H9 (cell line): ENCODE data around the gene PTPRN2. TPM values are rescaled to one million over a fixed set of nuclear protein-coding genes. Genes with fewer than 3 reads are reported as not detected.
"Not testable (repeated sequence)": the region's sequence is repeated elsewhere in the genome, so short reads cannot be mapped to it uniquely, and the experiment has no call there.

Experiments
- DNase-seq: peaks from one replicate; pipeline ENCODE4 v3.0.0-alpha.2; 2017
- H2AFZ ChIP-seq: one replicate; pipeline ENCODE4 v1.6.1; 2013; ENCODE audit warnings: mild to moderate bottlenecking, low read length, control low read depth, moderate library complexity
- H2AK5ac ChIP-seq: 2 replicates; pipeline ENCODE4 v1.6.1; 2013; ENCODE audit warnings: low read length, control low read depth, mixed read lengths; ENCODE audit not compliant: insufficient read length
- H2BK120ac ChIP-seq: one replicate; pipeline ENCODE4 v1.6.1; 2013; ENCODE audit warnings: low read depth, mild to moderate bottlenecking, low read length, control low read depth, inconsistent platforms; ENCODE audit not compliant: poor library complexity, severe bottlenecking
- H2BK12ac ChIP-seq: 2 replicates; pipeline ENCODE4 v1.6.1; 2013; ENCODE audit warnings: low read length, control low read depth, mixed read lengths, low read depth; ENCODE audit not compliant: insufficient read length
- H2BK15ac ChIP-seq: 2 replicates; pipeline ENCODE4 v1.6.1; 2013; ENCODE audit warnings: low read depth, low read length, control low read depth
- H2BK20ac ChIP-seq: one replicate; pipeline ENCODE4 v1.6.1; 2013; ENCODE audit warnings: low read depth, mild to moderate bottlenecking, low read length, control low read depth, inconsistent platforms; ENCODE audit not compliant: poor library complexity, severe bottlenecking
- H2BK5ac ChIP-seq: 2 replicates; pipeline ENCODE4 v1.6.1; 2013; ENCODE audit warnings: low read length, control low read depth, mixed read lengths; ENCODE audit not compliant: insufficient read length
- H3K14ac ChIP-seq: 2 replicates; pipeline ENCODE4 v1.6.1; 2013; ENCODE audit warnings: low read length, control low read depth; ENCODE audit not compliant: insufficient read depth
- H3K18ac ChIP-seq: 2 replicates; pipeline ENCODE4 v1.6.1; 2013; ENCODE audit warnings: low read depth, mild to moderate bottlenecking, mixed read lengths, low read length, control low read depth; ENCODE audit not compliant: insufficient read length
- H3K23ac ChIP-seq: 2 replicates; pipeline ENCODE4 v1.6.1; 2013; ENCODE audit warnings: low read length, control low read depth, mixed read lengths, low read depth; ENCODE audit not compliant: insufficient read length
- H3K23me2 ChIP-seq: 2 replicates; pipeline ENCODE4 v1.6.1; 2013; ENCODE audit warnings: low read depth, mild to moderate bottlenecking, mixed read lengths, low read length, control low read depth; ENCODE audit not compliant: insufficient read length, poor library complexity, severe bottlenecking
- H3K27ac ChIP-seq: 2 replicates; pipeline ENCODE4 v1.5.1; 2013; ENCODE audit warnings: low read length, control low read depth, mixed read lengths, low read depth; ENCODE audit not compliant: insufficient read length
- H3K27me3 ChIP-seq: 2 replicates; pipeline ENCODE4 v1.6.1; 2013; ENCODE audit warnings: low read length, control low read depth, inconsistent platforms; ENCODE audit not compliant: insufficient read depth
- H3K4ac ChIP-seq: 2 replicates; pipeline ENCODE4 v1.6.1; 2013; ENCODE audit warnings: low read depth, mild to moderate bottlenecking, control low read depth, inconsistent platforms, low read length, moderate library complexity
- H3K4me1 ChIP-seq: 2 replicates; pipeline ENCODE4 v1.6.1; 2013; ENCODE audit warnings: low read length, control low read depth, inconsistent platforms; ENCODE audit not compliant: insufficient read depth
- H3K4me2 ChIP-seq: 2 replicates; pipeline ENCODE4 v1.6.1; 2013; ENCODE audit warnings: low read length, control low read depth, mixed read lengths; ENCODE audit not compliant: insufficient read length, insufficient read depth
- H3K56ac ChIP-seq: 2 replicates; pipeline ENCODE4 v1.6.1; 2013; ENCODE audit warnings: low read depth, mild to moderate bottlenecking, mixed read lengths, low read length, control low read depth; ENCODE audit not compliant: insufficient read length
- H3K79me1 ChIP-seq: 2 replicates; pipeline ENCODE4 v1.6.1; 2013; ENCODE audit warnings: low read depth, mild to moderate bottlenecking, moderate library complexity, low read length, control low read depth, inconsistent platforms; ENCODE audit not compliant: insufficient read depth, poor library complexity, severe bottlenecking
- H3K79me2 ChIP-seq: 2 replicates; pipeline ENCODE4 v1.6.1; 2013; ENCODE audit warnings: low read length, control low read depth, inconsistent platforms; ENCODE audit not compliant: insufficient read depth
- H3K9ac ChIP-seq: 2 replicates; pipeline ENCODE4 v1.6.1; 2013; ENCODE audit warnings: low read length, control low read depth, mixed read lengths; ENCODE audit not compliant: insufficient read length; ENCODE audit errors: extremely low read depth
- H3K9me3 ChIP-seq: one replicate; pipeline ENCODE4 v1.6.1; 2013; ENCODE audit warnings: low read depth, low read length, inconsistent platforms; ENCODE audit not compliant: control insufficient read depth
- H3T11ph ChIP-seq: one replicate; pipeline ENCODE4 v1.6.1; 2013; ENCODE audit warnings: mild to moderate bottlenecking, low read length, control low read depth, inconsistent platforms
- H4K20me1 ChIP-seq: one replicate; pipeline ENCODE4 v1.6.1; 2013; ENCODE audit not compliant: control insufficient read depth, insufficient read length, insufficient read depth
- H4K5ac ChIP-seq: 2 replicates; pipeline ENCODE4 v1.6.1; 2013; ENCODE audit warnings: low read depth, mild to moderate bottlenecking, mixed read lengths, low read length, control low read depth; ENCODE audit not compliant: insufficient read length
- H4K8ac ChIP-seq: replicated peaks from 2 replicates; pipeline ENCODE4 v1.6.1; 2013; ENCODE audit warnings: low read length, control low read depth, mixed read lengths, low read depth; ENCODE audit not compliant: insufficient read length
- H4K91ac ChIP-seq: 2 replicates; pipeline ENCODE4 v1.6.1; 2013; ENCODE audit warnings: low read depth, mild to moderate bottlenecking, moderate library complexity, mixed read lengths, low read length, control low read depth; ENCODE audit not compliant: insufficient read length
- H3K27ac Mint-ChIP-seq, 3 experiments: 2 replicates in 2 of 3; 3 replicates in 1 of 3; pipeline ENCODE4 v1.8.0; 2020 to 2021; ENCODE audit warnings: mixed read lengths in 3 of 3, mild to moderate bottlenecking in 1 of 3, moderate library complexity in 1 of 3
- H3K27me3 Mint-ChIP-seq: 2 replicates; pipeline ENCODE4 v1.8.0; 2021; ENCODE audit warnings: low read depth, mild to moderate bottlenecking, moderate library complexity, mixed read lengths
- H3K36me3 Mint-ChIP-seq, 3 experiments: 2 replicates in 2 of 3; 3 replicates in 1 of 3; pipeline ENCODE4 v1.8.0; 2020 to 2021; ENCODE audit warnings: low read depth in 3 of 3, mixed read lengths in 3 of 3; ENCODE audit not compliant: insufficient read depth in 1 of 3
- H3K4me1 Mint-ChIP-seq, 2 experiments: 2 replicates each; pipeline ENCODE4 v1.8.0; 2020; ENCODE audit warnings: mixed read lengths in 2 of 2
- H3K4me3 Mint-ChIP-seq, 2 experiments: 2 replicates in 1 of 2; 3 replicates in 1 of 2; pipeline ENCODE4 v1.8.0; 2020 to 2021; ENCODE audit warnings: mild to moderate bottlenecking in 2 of 2, mixed read lengths in 2 of 2, moderate library complexity in 1 of 2
- H3K9me3 Mint-ChIP-seq, 2 experiments: 2 replicates in 1 of 2; 3 replicates in 1 of 2; pipeline ENCODE4 v1.8.0; 2020; ENCODE audit warnings: mild to moderate bottlenecking in 2 of 2, mixed read lengths in 2 of 2, moderate library complexity in 1 of 2
- CTCF ChIP-seq: fragments of 200-600 bp; sonication (generic); conservative IDR thresholded peaks from 3 replicates; pipeline ENCODE4 v1.8.0; 2021; ENCODE audit warnings: antibody characterized with exemption, mild to moderate bottlenecking
- WGBS: extraction: QIAGEN DNeasy Blood & Tissue Kit; methylation state at CpG from one replicate; pipeline ENCODE4 v1.1.7; 2013; ENCODE audit warnings: missing lambda C conversion rate, low lambda C conversion rate, mixed read lengths; ENCODE audit not compliant: insufficient read length; ENCODE audit errors: extremely low coverage; 5-methylcytosine and 5-hydroxymethylcytosine counted together
- total RNA-seq: library from RNA; stranded (reverse); gene quantifications from 2 replicates; pipeline ENCODE4 v1.2.1, GENCODE V29; 2021

PTPRN2 gene
- total RNA-seq, 1 experiment from 2014 or later: 5.2 TPM

DNA sequence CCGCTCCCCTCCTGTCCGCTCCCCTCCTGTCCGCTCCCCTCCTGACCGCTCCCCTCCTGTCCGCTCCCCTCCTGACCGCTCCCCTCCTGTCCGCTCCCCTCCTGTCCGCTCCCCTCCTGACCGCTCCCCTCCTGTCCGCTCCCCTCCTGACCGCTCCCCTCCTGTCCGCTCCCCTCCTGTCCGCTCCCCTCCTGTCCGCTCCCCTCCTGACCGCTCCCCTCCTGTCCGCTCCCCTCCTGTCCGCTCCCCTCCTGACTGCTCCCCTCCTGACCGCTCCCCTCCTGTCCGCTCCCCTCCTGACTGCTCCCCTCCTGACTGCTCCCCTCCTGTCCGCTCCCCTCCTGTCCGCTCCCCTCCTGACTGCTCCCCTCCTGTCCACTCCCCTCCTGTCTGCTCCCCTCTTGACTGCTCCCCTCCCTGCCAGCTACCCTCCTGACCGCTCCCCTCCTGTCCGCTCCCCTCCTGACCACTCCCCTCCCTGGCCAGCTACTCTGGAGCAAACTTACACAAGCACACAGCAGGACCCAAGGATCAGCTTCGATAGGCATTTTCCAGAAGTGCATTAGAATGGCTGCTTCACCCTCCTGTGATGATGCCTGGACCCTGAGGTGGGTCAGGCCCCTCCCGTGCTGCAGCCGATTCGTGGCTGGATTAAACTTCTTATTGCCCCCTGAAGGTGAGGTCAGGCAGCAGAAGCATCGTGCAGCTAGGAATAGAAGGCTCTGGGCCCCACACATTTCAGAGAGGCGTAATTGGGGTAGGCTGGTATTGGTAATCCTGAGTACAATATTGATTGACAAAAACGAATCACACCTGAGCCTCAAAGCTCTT is 235.5 kb downstream of the PTPRN2 start:
- H3K23me2 ChIP-seq: peaks cover 10% of the 10 kb centered on the region
- H3K79me1 ChIP-seq, H3K27ac ChIP-seq, H2BK120ac ChIP-seq, H4K5ac ChIP-seq, H2BK20ac ChIP-seq, H2AK5ac ChIP-seq, H3K4me1 ChIP-seq, H3K27me3 ChIP-seq, H3K18ac ChIP-seq, H3K14ac ChIP-seq, H3K9me3 ChIP-seq, H2BK5ac ChIP-seq, H2BK12ac ChIP-seq, H4K8ac ChIP-seq, H3K56ac ChIP-seq, H2AFZ ChIP-seq, H4K91ac ChIP-seq, H3T11ph ChIP-seq, H3K4ac ChIP-seq, H2BK15ac ChIP-seq, H3K9ac ChIP-seq, H3K23ac ChIP-seq, H3K79me2 ChIP-seq, H4K20me1 ChIP-seq: not testable (repeated sequence)
- TF ChIP-seq CTCF: peak; percentile 10; the same call in 1 of the 3 replicates
- Mint-ChIP-seq H3K27ac (peak overlapping the region in 1 of 3 experiments; percentile 20; a peak in 1 of 7 replicates), H3K27me3 (peaks cover 53% of the 10 kb centered on the region), H3K4me1 (peaks cover 27 to 41% of the 10 kb centered on the region in 2 experiments), H3K36me3 (peaks cover 5 to 16% (median 5%) of the 10 kb centered on the region in 3 experiments; a peak in 5 of 7 replicates), H3K9me3 (peaks cover 16% of the 10 kb centered on the region in 2 experiments), H3K4me3 (peak overlapping the region; percentile 68 to 83)
- no CpG with 5 or more reads among the region's 30 CpGs for WGBS
- DNase-seq: peak; percentile 30
- peak overlapping the region; percentile 64 for H3K4me2 ChIP-seq
